GM10266 (cell line): ENCODE results near the gene WWC2.

Experiments used
- DNase-seq: peaks from one replicate; pipeline ENCODE4 v3.0.0; 2012; ENCODE audit errors: extremely low spot score
- TF ChIP-seq, protein P1 (sequence below): IDR thresholded peaks from 2 replicates; pipeline ENCODE4 v1.5.1; 2012; ENCODE audit warnings: mild to moderate bottlenecking, low read depth; ENCODE audit not compliant: control insufficient read depth, insufficient read depth; ENCODE audit errors: missing control alignments

Gene WWC2

DNA sequence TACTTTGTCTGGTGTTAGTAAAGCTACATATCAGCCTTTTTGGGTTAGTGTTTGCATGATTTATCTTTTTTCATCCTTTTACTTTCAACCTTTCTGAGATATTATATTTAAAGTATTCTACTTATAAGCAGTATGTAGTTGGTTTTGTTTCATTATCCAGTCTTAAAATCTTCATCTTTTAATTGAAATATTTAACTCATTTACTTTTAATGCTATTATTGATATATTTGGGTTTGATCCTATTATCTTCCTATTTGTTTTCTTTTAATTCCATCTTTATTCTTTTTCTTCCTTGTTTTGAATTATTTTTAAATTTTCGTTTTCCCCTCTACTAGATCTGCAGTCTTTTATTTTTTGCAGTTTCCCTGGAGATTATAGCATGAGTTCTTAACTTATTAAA is 177.0 kb downstream of the WWC2 start:
- no peak for DNase-seq
- TF ChIP-seq, protein P1, sequence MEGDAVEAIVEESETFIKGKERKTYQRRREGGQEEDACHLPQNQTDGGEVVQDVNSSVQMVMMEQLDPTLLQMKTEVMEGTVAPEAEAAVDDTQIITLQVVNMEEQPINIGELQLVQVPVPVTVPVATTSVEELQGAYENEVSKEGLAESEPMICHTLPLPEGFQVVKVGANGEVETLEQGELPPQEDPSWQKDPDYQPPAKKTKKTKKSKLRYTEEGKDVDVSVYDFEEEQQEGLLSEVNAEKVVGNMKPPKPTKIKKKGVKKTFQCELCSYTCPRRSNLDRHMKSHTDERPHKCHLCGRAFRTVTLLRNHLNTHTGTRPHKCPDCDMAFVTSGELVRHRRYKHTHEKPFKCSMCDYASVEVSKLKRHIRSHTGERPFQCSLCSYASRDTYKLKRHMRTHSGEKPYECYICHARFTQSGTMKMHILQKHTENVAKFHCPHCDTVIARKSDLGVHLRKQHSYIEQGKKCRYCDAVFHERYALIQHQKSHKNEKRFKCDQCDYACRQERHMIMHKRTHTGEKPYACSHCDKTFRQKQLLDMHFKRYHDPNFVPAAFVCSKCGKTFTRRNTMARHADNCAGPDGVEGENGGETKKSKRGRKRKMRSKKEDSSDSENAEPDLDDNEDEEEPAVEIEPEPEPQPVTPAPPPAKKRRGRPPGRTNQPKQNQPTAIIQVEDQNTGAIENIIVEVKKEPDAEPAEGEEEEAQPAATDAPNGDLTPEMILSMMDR = no peak

- TF ChIP-seq, protein P1 = no peak
- no peak for DNase-seq
Measured at GRCh38 chr4:183284258-183284785, 185.3 kb downstream of the WWC2 start.

GRCh38 chr4:183284965-183285364 is 185.9 kb downstream of the WWC2 start:
- TF ChIP-seq, protein P1 = no peak
- no peak for DNase-seq

DNA sequence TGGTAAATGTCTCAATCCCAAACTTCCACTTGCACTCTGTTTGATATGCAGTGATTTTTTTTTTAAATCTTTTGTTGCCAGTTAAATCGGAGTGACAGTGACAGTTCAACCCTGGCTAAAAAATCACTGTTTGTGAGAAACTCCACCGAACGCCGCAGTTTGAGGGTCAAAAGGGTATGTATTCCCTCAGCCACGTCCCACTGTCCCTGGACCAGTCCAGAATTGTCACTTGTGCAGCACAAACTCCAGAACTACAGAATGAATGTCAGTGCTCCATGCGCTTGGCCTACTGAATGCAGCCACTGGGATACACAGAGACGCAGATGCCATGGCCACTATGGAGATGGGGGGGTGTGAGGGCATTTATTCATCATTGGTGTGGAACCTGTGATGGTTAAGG is 186.8 kb downstream of the WWC2 start:
- TF ChIP-seq, protein P1 = no peak
- DNase-seq = no peak

GRCh38 chr4:183286590-183287308 is 187.7 kb downstream of the WWC2 start:
- DNase-seq = no peak
- TF ChIP-seq, protein P1 = no peak

DNA sequence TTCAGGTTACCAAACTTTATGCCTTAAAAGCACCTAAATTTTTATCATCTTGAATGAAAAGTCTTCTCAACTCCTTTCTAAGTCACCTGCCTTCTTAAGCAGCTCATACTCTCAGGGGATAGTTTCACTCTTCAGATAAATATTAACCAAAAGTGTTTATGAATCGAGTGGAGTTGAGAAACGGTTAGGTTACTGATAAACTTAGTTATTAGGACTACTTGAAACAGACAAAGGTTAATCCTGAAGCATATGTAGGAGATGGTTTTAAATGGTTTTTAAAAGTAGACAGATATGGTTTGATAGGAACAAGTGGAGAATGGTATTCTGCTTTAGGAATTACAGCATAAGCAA is 188.2 kb downstream of the WWC2 start:
- TF ChIP-seq, protein P1 = no peak
- no peak for DNase-seq

GRCh38 chr4:183287677-183288076 is 188.6 kb downstream of the WWC2 start:
- TF ChIP-seq, protein P1 = no peak
- DNase-seq = no peak
